Mucosa of rectum (tissue), 2 donors: ENCODE results near the gene CHAF1A.

Source experiments
- H3K27ac ChIP-seq, 2 donors: one replicate each; pipeline ENCODE4 v1.7.0; 2013; ENCODE audit warnings: inconsistent platforms in 2 of 2, low read depth in 2 of 2, low read length in 2 of 2
- H3K27me3 ChIP-seq, 2 donors: one replicate each; pipeline ENCODE4 v1.7.0; 2013; ENCODE audit warnings: low read length in 2 of 2; ENCODE audit not compliant: control insufficient read depth in 2 of 2, insufficient read depth in 2 of 2
- H3K36me3 ChIP-seq, 2 donors: one replicate each; pipeline ENCODE4 v1.7.0; 2013; ENCODE audit warnings: low read length in 2 of 2; ENCODE audit not compliant: control insufficient read depth in 2 of 2, insufficient read depth in 2 of 2
- H3K4me1 ChIP-seq, 2 donors: one replicate each; pipeline ENCODE4 v1.7.0; 2013; ENCODE audit warnings: low read length in 2 of 2, mild to moderate bottlenecking in 1 of 2; ENCODE audit not compliant: control insufficient read depth in 2 of 2, insufficient read depth in 2 of 2
- H3K4me3 ChIP-seq, 2 donors: one replicate each; pipeline ENCODE4 v1.7.0; 2013; ENCODE audit warnings: low read length in 2 of 2
- H3K9ac ChIP-seq, 2 donors: one replicate each; pipeline ENCODE4 v1.7.0; 2013; ENCODE audit warnings: low read length in 2 of 2, low read depth in 1 of 2, mild to moderate bottlenecking in 1 of 2
- H3K9me3 ChIP-seq, 2 donors: one replicate each; pipeline ENCODE4 v1.7.0; 2013; ENCODE audit warnings: low read length in 2 of 2; ENCODE audit not compliant: control insufficient read depth in 2 of 2
- donor health status: healthy.
- donor health status: Normal muscosa, but diverticular disease.

Gene CHAF1A

GRCh38 chr19:4409123-4409933 lies 6.9 kb downstream of the CHAF1A start:
- Histone ChIP-seq H3K4me1 (no peaks in the 10 kb centered on the region), H3K4me3 (no peak overlapping the region), H3K36me3 (peaks cover 0 to 19% of the 10 kb centered on the region in 2 donors), H3K27me3 (no peaks in the 10 kb centered on the region), H3K9ac (no peak overlapping the region), H3K9me3 (no peaks in the 10 kb centered on the region), H3K27ac (no peak overlapping the region)

- Histone ChIP-seq H3K9me3 (no peaks in the 10 kb centered on the region), H3K27me3 (no peaks in the 10 kb centered on the region), H3K36me3 (peaks cover 0 to 19% of the 10 kb centered on the region in 2 donors), H3K27ac (no peak overlapping the region), H3K4me1 (no peaks in the 10 kb centered on the region), H3K4me3 (no peak overlapping the region), H3K9ac (no peak overlapping the region)
These were observed 11.1 kb downstream of the CHAF1A start for GRCh38 chr19:4413588-4413987.

- H3K27me3 ChIP-seq = no peaks in the 10 kb centered on the region
- H3K27ac ChIP-seq = no peak overlapping the region
- no peak overlapping the region for H3K9ac ChIP-seq
- no peak overlapping the region for H3K4me3 ChIP-seq
- peaks cover 0 to 13% of the 10 kb centered on the region in 2 donors for H3K36me3 ChIP-seq
- H3K4me1 ChIP-seq = no peaks in the 10 kb centered on the region
- H3K9me3 ChIP-seq = no peaks in the 10 kb centered on the region
These were observed 11.8 kb downstream of the CHAF1A start for GRCh38 chr19:4414144-4414799.

- Histone ChIP-seq H3K4me1 (no peaks in the 10 kb centered on the region), H3K36me3 (peaks cover 0 to 9% of the 10 kb centered on the region in 2 donors), H3K9ac (no peak overlapping the region), H3K9me3 (no peaks in the 10 kb centered on the region), H3K27ac (no peak overlapping the region), H3K4me3 (no peak overlapping the region), H3K27me3 (no peaks in the 10 kb centered on the region)
These were observed 12.4 kb downstream of the CHAF1A start for GRCh38 chr19:4414800-4415321.

GRCh38 chr19:4415352-4415751 lies 12.9 kb downstream of the CHAF1A start:
- Histone ChIP-seq H3K9me3 (no peaks in the 10 kb centered on the region), H3K4me1 (no peaks in the 10 kb centered on the region), H3K27ac (no peak overlapping the region), H3K36me3 (peaks cover 0 to 9% of the 10 kb centered on the region in 2 donors), H3K4me3 (no peak overlapping the region), H3K9ac (no peak overlapping the region), H3K27me3 (no peaks in the 10 kb centered on the region)

GRCh38 chr19:4416268-4416667 lies 13.8 kb downstream of the CHAF1A start:
- H3K36me3 ChIP-seq = peaks cover 0 to 5% of the 10 kb centered on the region in 2 donors
- no peak overlapping the region for H3K9ac ChIP-seq

GRCh38 chr19:4423416-4424126 lies 21.1 kb downstream of the CHAF1A start:
- no peak overlapping the region for H3K4me3 ChIP-seq
- no peaks in the 10 kb centered on the region for H3K9me3 ChIP-seq
- peaks cover 0 to 8% of the 10 kb centered on the region in 2 donors for H3K36me3 ChIP-seq
- H3K27ac ChIP-seq = no peak overlapping the region
- H3K4me1 ChIP-seq = no peaks in the 10 kb centered on the region
- no peak overlapping the region for H3K9ac ChIP-seq
- no peaks in the 10 kb centered on the region for H3K27me3 ChIP-seq

More at GRCh38 chr19:4416268-4416667, 13.8 kb downstream of the CHAF1A start:
- Histone ChIP-seq H3K27ac (no peak overlapping the region), H3K4me3 (no peak overlapping the region), H3K27me3 (no peaks in the 10 kb centered on the region), H3K9me3 (no peaks in the 10 kb centered on the region), H3K4me1 (no peaks in the 10 kb centered on the region)

- no peak overlapping the region for H3K27ac ChIP-seq
- H3K4me1 ChIP-seq = no peaks in the 10 kb centered on the region
- no peaks in the 10 kb centered on the region for H3K9me3 ChIP-seq
- H3K9ac ChIP-seq = no peak overlapping the region
- H3K4me3 ChIP-seq = no peak overlapping the region
- peaks cover 1 to 16% of the 10 kb centered on the region in 2 donors for H3K36me3 ChIP-seq
- no peaks in the 10 kb centered on the region for H3K27me3 ChIP-seq
These were observed 23.1 kb downstream of the CHAF1A start for GRCh38 chr19:4425537-4425936.

- Histone ChIP-seq H3K27ac (no peak overlapping the region), H3K36me3 (peaks cover 9 to 20% of the 10 kb centered on the region in 2 donors), H3K4me3 (no peak overlapping the region), H3K9me3 (no peaks in the 10 kb centered on the region), H3K9ac (no peak overlapping the region), H3K4me1 (no peaks in the 10 kb centered on the region), H3K27me3 (no peaks in the 10 kb centered on the region)
These were observed 26.0 kb downstream of the CHAF1A start for GRCh38 chr19:4428326-4428975.
